Testis (tissue), 3 donors: ENCODE data around the gene LAMB4. TPM values are rescaled to one million over a fixed set of nuclear protein-coding genes. Genes with fewer than 3 reads are reported as not detected.

Experiments
- DNase-seq: peaks from one replicate; pipeline ENCODE4 v3.0.0-alpha.2; 2019
- H3K27ac ChIP-seq, 2 donors: fragments of 200-600 bp; sonication (generic); one replicate each; pipeline ENCODE4 v1.5.1; 2019
- H3K27me3 ChIP-seq: fragments of 200-600 bp; sonication (generic); one replicate; pipeline ENCODE4 v1.5.1; 2019
- H3K36me3 ChIP-seq: fragments of 200-600 bp; sonication (generic); one replicate; pipeline ENCODE4 v1.5.1; 2017; ENCODE audit warnings: low read depth; ENCODE audit errors: missing control alignments
- H3K4me1 ChIP-seq: fragments of 200-600 bp; sonication (generic); one replicate; pipeline ENCODE4 v1.5.1; 2019
- H3K4me3 ChIP-seq, 2 donors: fragments of 200-600 bp; sonication (generic); one replicate each; pipeline ENCODE4 v1.5.1; 2017 to 2019
- H3K9me3 ChIP-seq: fragments of 200-600 bp; sonication (generic); one replicate; pipeline ENCODE4 v1.5.1; 2017
- CTCF ChIP-seq, 3 experiments: fragments of 450-650 bp in 2 of 3; fragments of 200-600 bp in 1 of 3; sonication (generic) in 1 of 3; IDR thresholded peaks; one replicate each; pipeline ENCODE4 v1.5.1; 2016 to 2019; ENCODE audit warnings: antibody characterized with exemption in 3 of 3, mild to moderate bottlenecking in 2 of 3, moderate library complexity in 1 of 3
- POLR2A ChIP-seq: fragments of 450-650 bp; IDR thresholded peaks from one replicate; pipeline ENCODE4 v1.6.1; 2017; ENCODE audit warnings: antibody characterized with exemption, mild to moderate bottlenecking, moderate library complexity
- WGBS, 2 donors: methylation state at CpG; one replicate each; pipeline ENCODE4 v1.1.5; 2018; 5-methylcytosine and 5-hydroxymethylcytosine counted together
- intact Hi-C: fragments of 100-400 bp; cut with DNase I; formaldehyde crosslinking; loops from one replicate; pipeline ENCODE4 v1.15.1; 2023; ENCODE audit warnings: low total_unique reads
- polyA plus RNA-seq: library from polyadenylated mRNA; stranded (reverse); fragments of 350-450 nt; fragmentation: Illumina TruSeq; extraction: RNeasy Lipid Tissue Mini Kit (QIAGEN cat#74804); gene quantifications from one replicate; pipeline ENCODE4 v1.2.3, GENCODE V29; 2014; ENCODE audit warnings: low read depth, low replicate concordance; ENCODE audit not compliant: insufficient read depth
- total RNA-seq, 2 donors: library from RNA; depleted of rRNA; stranded (reverse); fragments of >200 nt; gene quantifications; one replicate each; pipeline ENCODE4 v1.2.3, GENCODE V29; 2016

The LAMB4 gene
- total and polyA plus RNA-seq, 3 donors from 2014 or later: 2.8 to 3.1 (median 3.0) TPM

- DNase-seq: no peak
- intact Hi-C loops: no loop called here
- Histone ChIP-seq H3K27ac (no peak overlapping the region), H3K4me3 (no peak overlapping the region), H3K4me1 (no peaks in the 10 kb centered on the region), H3K9me3 (no peaks in the 10 kb centered on the region), H3K36me3 (no peaks in the 10 kb centered on the region), H3K27me3 (no peaks in the 10 kb centered on the region)
- TF ChIP-seq POLR2A: no peak
- no peak for TF ChIP-seq CTCF (IDR thresholded peaks at IDR 0.05)
- WGBS, 2 donors: 75 to 76% methylated on average over 6 of the region's 6 CpGs
These were observed 34.2 kb upstream of the LAMB4 start for GRCh38 chr7:108164342-108164741.

GRCh38 chr7:108158776-108159175, 28.6 kb upstream of the LAMB4 start:
- intact Hi-C loops: no loop called here
- Histone ChIP-seq H3K4me1 (no peaks in the 10 kb centered on the region), H3K4me3 (no peak overlapping the region), H3K27ac (no peak overlapping the region), H3K27me3 (no peaks in the 10 kb centered on the region), H3K9me3 (no peaks in the 10 kb centered on the region), H3K36me3 (no peaks in the 10 kb centered on the region)
- WGBS, 2 donors: 47 to 54% methylated on average over 1 of the region's 1 CpG
- no peak for TF ChIP-seq POLR2A
- TF ChIP-seq CTCF (IDR thresholded peaks at IDR 0.05): no peak
- no peak for DNase-seq

- H3K4me1 ChIP-seq: no peaks in the 10 kb centered on the region
- no peak overlapping the region for H3K4me3 ChIP-seq
- H3K36me3 ChIP-seq: no peaks in the 10 kb centered on the region
- intact Hi-C loops: no loop called here
- TF ChIP-seq CTCF (IDR thresholded peaks at IDR 0.05): no peak
- no peak for TF ChIP-seq POLR2A
- WGBS, 2 donors: 90 to 94% methylated on average over 4 of the region's 4 CpGs
- no peaks in the 10 kb centered on the region for H3K27me3 ChIP-seq
- no peak overlapping the region for H3K27ac ChIP-seq
- DNase-seq: no peak
- no peaks in the 10 kb centered on the region for H3K9me3 ChIP-seq
These were observed 27.6 kb upstream of the LAMB4 start for GRCh38 chr7:108157606-108158335.

GRCh38 chr7:108156897-108157605, 26.9 kb upstream of the LAMB4 start:
- no peak for DNase-seq
- Histone ChIP-seq H3K4me1 (no peaks in the 10 kb centered on the region), H3K9me3 (no peaks in the 10 kb centered on the region), H3K27ac (no peak overlapping the region), H3K36me3 (no peaks in the 10 kb centered on the region), H3K27me3 (no peaks in the 10 kb centered on the region), H3K4me3 (no peak overlapping the region)
- TF ChIP-seq CTCF (IDR thresholded peaks at IDR 0.05) (no peak), POLR2A (no peak)
- WGBS, 2 donors: 87 to 89% methylated on average over 3 of the region's 3 CpGs
- intact Hi-C loops: no loop called here
